Nucleus accumbens (tissue), 56 donors: ENCODE data around the gene FAM110A.

Experiments used
- DNase-seq, 56 donors: peaks; one replicate each; lab custom pipeline; 2025; lab: John Stamatoyannopoulos, UW

FAM110A gene

DNA sequence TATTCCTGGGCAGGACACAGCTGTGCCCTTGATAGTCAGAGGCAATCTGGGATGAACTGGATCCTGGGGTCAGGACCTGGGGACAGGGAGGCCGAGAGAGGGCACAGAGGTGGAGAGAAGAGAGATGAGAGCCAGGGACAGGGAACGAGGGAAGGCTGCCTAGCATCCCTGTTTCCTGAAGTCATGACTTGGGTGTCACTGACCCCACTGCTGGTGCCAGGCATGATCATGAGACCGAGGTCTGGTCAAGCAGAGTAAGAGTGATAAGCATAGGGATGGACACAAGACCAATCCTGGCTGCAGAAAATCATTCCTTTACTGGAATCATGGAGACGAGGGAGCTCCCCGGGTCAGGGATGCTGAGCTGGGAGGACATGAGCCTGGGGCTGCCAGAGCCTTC, 36.1 kb downstream of the FAM110A start:
- DNase-seq, result no peak

DNA sequence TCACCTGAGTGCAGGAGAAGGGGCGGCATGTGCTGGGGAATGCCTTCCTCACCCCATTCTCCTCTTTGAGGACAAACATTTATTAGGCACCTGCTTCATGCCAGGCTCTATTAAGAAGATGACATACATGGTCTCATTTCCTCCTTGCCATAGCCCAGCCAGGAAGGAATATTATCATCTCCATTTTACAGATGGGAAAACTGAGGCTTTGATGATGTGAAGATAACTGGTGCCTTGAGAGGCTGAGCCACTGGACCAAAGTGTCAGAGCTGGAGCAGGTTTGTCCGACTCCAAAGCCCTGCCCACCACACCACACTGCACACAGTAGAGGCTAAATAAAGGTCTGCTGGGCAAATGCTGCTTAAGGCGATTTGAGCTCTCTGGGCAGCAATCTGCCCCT, 37.2 kb downstream of the FAM110A start:
- no peak for DNase-seq

DNA sequence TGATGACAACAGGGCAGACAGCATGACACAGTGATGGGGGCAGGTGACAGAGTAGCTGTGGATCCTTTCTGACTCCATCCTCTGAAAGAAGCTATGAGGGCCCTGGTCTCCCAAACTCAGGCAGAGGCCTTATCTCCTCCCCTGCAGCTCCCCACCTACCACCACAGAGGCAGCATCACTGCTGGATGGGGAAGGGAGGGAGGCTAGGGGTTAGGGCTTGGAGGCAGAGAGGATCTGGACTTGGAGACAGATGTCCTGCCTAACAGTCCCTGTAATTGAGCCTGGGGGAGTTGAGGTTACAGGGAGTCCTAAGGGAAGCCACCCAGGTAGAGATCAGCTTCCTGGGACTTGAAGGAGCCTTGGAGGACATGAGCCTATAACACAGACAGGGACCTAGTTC, 37.9 kb downstream of the FAM110A start:
- no peak for DNase-seq

DNA sequence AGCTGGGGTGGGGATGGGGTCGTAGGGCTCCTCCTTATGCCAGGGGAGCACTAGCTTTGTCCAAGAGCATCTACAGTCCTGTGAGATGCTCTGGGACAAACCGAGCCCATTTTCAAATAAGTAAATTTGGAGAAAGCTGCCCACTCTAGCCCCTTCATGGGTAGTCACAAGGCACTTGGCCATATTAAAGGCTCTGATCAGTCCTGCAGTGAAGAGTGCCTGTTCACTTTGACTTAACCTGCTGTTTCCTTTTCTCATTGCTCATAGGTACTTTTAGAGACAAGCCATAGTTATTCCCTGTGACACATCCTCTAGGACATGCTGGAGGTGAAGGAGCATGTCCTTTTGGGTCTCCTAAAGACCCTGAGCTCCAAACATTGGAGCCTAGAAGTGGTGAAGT, 38.4 kb downstream of the FAM110A start:
- no peak for DNase-seq

DNA sequence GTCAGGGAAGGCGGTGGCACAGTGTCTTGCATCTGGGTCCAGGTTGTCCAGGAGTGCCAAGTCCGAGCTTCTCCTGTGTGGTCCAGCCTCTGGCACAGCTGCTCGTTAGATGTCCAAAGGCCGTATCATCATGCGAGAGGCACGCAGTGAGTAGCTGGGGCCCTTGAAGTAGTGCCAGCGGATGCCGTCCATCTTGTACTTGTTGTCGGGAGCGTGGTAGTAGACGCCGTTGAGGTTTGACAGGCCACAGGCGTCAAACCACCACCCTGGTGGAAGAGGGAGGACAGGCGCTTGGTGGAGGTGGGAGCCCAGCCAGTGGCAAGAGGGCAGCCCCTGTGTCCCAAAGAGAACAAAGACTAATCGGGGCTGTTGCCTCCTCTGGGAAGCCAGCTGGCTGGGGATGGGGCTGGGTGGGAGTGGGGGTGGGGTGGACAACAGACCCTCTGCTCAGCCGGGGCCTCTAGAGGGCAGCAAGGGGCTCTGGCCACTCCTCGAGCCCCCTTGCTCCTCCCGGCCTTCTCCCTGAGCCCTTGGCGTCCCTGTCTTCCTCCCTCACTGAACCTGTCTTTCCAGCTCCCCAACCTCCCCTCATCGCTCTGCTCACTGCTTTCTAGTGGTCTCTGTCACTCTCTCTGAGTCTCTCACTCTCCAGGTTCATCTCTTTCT, 39.5 kb downstream of the FAM110A start:
- no peak for DNase-seq

DNA sequence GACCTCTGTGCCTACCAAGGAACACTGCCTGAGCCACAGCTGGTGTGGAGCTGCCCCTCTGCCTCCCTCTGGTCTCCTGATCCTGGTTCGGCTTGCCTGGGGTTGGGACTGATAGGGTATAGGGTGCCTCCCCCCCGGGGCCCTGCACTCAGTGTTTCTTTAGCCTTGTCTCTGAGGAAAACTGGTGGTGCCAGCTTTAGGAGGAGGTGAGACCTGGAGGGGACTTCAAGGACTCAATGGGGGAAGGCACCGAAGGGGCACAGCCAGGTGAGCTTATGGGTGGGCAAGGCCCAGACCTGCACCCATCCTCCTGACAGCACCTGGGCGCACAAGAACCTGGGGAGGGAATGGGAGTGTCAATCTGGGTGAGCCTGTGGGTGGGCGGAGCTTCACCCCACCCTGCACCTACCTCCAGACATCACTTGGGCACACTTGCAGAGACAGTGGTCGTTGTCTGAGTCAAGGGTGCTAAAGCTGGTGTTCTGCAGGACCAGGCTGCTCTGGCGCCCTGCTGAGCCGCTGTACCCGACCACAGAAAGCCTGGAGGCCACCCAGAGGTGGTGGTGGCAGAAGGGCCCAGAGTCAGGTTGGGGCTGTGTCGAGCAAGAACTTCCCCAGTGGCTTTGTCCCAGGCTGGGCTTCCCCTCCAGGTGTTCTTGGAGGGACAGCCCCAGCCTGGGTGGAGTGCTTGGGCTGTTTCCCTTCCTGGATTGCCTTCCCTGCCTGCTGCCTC, 40.5 kb downstream of the FAM110A start:
- no peak for DNase-seq

DNA sequence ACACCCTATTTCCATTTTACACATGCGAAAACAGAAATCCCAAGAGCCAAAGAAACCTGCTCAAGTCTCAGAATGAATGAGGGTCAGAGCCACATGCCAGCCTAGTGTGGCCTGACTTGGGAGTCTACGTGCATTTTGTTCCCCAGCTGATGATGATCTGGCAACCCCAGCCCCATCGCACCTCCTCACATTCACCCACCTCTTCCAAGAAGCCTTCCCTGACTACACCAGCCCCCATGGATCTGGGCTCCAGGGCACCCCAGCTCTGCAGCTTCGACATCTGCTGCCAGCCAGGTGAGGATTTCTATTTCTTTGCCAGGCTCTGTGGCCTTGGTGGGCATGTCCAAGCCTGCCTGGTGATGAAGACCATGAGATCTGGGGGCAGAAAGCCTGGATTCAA, 41.6 kb downstream of the FAM110A start:
- no peak for DNase-seq

DNA sequence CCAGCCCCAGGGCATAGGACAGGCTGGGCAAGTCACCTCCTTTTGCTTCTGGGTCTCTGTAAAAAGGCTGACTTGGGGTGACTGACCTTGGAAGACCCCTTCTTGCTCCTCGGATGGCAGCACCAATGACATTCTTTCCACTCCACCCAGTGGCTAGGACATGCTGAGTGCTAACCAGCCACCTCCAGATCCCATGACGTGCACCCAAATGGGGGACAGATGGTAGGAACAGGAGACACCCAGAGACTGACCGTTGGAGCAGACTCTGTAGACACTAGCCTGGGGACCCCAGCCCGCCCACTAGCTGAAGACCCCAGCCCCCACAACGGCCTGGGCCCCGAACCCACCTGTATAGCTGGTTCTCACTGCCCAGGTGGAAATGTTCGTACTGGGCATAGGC, 44.3 kb downstream of the FAM110A start:
- DNase-seq, result no peak

DNA sequence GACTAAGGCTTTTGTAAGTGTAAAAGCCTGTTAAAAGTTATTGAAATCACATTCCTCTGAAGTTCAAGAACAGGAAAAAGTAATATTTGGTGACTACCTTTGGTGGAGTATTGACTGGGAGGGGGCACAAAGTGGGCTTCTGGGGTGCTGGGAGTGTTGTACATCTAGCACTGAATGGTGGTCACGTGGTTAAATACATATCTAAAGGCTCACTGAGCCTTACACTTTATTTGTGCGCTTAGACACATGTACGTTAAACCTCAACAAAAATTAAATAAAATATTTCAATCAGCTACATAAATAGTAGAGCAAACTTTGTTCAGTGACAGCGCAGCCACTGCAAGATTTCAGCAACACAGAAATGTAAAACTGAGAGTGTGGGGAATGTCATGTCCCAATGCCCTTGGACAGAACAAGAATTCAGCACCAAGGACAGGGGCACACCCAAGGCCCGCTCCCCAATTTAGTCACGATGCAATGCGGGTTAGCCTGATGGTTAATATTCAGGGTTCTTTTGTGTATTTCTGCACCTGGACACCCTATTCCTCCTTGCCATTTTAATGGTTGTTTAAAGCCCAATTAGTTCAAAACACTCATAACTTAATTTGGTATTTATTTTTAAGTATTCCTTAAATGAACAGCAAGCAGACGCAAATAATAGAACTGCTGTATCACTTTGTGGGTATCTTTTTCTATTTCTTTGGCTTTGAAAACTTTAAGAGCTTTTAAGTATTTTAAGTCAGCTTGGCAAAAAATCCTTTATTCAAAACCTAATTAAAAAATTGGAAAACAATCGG, 45.2 kb downstream of the FAM110A start:
- no peak for DNase-seq

DNA sequence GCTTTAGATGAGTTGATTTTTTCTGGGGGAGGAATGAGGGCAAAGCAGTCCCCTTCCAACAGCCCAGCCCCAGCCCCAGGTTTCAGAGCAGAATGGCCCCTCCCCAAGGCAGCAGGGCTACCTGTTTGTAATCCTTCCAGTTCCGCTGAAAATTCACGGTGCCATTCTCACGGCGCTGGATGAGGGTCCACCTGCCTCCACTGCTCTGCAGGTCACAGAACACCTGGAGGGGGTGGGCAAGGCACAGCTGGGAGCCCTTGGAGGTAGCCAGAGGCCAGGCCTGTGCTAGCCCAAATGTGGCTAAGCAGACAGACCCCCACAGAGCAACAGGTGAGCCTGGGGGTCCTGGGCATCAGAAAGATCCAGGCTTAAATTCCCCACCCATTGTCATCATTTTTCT, 46.1 kb downstream of the FAM110A start:
- no peak for DNase-seq

DNA sequence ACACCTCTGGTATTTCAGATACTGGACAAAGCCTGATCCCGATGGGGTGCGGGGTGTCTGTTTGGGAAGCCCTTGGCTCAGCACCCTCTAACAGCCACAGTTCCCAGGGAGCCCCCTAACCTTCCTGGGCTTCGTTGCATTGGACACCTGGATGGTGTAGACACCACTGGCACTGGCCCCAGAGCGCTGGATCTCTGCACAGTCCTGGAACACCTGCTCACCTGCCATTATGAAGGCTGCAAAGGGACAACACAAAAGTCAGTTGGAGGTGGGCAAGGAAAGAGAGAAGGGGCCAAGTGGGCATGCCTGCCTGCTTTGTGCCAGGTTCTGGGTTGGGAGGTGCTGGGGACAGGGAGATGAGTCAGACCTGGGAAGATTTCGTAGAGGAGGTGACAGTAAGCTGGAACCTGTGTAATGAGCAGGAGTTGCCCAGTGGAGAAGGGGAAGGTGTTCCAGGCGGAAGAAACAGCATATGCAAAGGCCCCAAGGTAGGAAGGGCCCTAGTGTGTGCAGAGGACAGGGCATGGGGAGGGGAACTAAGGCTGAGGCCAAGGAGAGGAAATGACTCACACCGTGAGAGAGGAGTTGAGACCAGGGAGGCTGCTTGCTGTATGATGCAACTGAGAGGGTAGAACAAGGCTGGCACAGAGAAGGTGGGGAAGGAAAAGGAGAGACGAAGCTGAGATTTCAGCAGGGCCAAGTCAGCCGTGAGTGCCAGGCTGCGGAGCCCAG, 47.7 kb downstream of the FAM110A start:
- no peak for DNase-seq

DNA sequence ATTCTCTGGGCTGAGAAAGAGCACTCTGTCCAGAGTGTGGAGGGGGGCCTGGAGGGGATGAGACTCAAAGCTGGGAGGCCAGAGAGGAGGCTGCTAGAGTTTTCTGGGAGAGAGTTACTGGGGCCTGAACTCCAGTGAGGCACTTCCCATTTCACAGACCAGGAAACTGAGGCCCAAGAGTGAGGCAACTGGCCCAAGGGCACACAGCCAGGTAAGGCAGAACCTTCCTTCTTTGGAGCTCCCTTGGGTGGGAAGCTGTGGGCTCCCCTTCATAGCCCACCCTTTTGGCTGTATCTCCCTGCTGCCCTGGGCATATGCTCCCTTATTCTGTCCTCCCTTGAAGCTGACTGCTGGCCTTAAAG, 48.2 kb downstream of the FAM110A start:
- DNase-seq, result no peak

DNA sequence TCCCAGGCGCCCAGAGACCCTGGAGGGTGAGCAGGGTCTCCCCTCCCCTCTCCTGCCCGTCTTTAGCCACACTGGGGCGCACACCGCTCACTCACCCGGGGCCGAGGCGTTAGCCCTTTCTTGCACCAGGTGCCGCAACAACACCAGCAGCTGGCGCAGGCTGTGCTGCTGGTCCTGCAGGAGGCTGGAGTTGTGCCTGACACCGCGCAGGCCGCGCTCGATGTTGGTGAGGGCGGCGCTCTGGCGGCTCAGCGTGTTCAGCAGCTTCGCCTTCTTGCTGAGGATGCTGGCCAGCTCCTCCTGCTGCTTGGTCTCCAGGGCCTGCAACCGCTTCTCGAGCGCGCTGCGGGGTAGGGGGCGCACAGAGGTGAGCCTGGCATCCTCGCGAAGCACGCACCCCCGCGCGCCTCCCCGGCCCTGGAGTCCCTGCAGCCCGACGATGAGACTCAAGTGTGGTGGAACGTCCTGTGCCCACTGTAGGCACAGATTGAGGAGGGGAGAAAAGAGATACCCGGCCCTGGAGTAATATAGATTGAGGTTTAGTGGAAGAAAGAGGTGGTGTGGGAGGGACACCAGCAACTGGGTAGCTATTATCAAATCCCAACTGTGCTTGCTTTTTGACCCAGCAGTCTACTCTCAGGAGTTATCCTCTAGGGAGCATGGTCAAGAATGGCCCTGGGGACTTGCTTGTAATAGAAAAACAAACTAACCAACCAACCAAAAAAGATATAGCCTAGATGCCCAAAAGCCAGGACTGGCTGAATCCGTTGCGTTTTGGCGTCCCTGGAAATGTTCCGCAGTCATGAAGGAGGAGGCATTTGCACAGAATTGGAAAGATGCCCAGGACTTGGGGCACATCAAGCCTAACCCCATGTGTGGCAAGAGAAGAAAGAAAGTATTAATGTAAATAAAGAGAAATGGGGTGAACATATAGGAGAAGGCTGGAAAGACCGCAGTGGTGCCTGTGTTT, 51.8 kb downstream of the FAM110A start:
- DNase-seq, result peak in 21 of 56 donors; percentile 3 to 42 (median 14)

DNA sequence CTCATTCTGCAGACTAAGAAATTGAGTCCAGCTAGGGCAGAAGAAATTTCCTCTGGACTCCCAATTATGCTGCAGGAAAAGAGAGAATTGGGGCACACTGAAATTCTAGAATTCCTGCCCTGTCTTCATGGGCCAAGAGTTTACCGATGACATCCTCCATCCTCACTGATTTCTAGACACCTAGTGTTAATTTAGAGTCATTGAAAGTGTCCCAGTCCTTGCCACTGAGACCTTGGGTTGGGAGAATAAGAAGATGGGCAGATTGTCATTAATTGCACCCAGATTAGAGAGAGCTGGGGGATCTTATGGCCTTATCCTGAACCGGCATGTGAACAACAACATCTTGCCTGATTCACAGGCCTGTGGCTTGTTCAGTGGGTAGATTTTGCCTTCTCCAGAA, 53.6 kb downstream of the FAM110A start:
- DNase-seq, result no peak

DNA sequence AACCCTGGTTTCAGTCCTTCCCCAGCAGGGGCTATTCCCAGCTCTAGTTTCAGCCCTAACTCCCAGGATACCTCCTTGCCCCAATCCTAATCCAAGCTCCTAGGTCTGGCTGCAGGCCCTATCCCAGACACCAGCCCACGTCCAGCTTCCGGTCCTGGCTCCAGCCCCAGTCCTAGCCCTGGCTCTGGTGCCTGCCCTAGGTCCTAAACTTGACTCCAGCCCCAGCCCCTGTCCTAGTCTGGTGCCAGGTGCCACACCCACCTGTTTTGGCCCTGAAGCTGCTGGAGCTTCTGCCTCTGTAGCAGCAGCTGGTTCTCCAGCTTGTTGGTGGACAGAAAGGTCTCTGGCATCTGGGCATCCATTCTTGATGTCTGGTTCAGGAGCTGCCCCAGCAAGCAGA, 54.5 kb downstream of the FAM110A start:
- no peak for DNase-seq

DNA sequence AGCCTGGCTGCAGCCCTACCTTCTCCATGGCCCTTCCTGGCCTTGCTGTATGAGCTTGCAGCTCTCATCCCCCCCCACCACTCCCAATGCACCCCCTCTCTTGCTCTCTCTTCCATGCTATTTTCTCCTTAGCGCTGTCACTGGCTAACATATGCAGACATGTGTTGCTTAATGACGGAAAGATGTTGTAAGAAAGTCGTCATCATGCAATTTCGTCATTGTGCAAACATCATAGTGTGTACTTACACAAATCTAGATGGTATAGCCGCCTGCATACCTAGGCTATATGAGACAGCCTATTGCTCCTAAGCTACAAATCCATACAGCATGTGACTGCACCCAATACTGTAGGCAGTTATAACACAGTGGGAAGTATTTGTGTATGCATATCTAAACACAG, 55.6 kb downstream of the FAM110A start:
- no peak for DNase-seq

DNA sequence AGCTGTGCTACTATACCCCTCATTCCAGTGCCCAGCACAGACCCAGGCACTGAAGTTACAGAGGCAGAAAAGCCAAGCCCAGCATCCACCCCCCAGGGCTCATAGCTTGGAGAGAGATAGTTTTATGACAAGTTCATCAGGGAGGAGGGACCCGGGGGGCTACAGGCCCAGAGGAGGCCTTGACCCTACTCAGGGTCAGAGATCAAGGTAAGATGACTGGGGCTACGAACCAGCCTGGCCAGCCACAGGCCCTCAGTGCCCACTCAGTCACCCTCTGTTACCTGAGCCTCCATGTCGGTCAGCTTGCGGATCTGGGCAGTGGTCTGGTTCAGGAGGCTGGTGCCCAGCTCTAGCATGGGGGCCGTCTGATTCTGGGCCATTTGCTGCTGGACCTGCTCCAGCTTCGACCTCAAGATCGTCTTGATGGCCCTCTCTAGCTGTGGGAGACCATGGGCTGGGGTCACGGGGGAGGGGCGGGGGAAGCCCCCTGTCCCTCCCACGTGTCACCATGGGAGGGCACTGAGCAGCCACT, 56.5 kb downstream of the FAM110A start:
- no peak for DNase-seq

DNA sequence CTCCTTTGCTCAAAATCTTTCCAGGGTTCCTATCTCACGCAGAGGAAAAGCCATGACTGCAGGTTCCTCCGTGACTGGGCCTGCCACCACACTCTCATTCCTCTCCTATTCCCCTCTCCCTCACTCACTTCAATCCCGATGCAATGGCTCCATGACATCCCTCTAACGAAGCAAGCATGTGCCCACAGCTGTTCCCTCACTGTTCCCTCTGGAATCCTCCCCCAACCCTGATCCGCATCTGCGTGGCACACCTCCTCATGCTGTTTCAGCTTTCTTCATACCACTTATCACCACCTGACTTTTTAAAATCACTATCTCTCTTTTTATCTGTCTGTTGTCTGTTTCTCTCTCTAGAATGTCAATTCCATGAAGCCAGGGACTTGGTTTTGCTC, 57.1 kb downstream of the FAM110A start:
- DNase-seq, result peak in 15 of 56 donors; percentile 5 to 34 (median 17)

DNA sequence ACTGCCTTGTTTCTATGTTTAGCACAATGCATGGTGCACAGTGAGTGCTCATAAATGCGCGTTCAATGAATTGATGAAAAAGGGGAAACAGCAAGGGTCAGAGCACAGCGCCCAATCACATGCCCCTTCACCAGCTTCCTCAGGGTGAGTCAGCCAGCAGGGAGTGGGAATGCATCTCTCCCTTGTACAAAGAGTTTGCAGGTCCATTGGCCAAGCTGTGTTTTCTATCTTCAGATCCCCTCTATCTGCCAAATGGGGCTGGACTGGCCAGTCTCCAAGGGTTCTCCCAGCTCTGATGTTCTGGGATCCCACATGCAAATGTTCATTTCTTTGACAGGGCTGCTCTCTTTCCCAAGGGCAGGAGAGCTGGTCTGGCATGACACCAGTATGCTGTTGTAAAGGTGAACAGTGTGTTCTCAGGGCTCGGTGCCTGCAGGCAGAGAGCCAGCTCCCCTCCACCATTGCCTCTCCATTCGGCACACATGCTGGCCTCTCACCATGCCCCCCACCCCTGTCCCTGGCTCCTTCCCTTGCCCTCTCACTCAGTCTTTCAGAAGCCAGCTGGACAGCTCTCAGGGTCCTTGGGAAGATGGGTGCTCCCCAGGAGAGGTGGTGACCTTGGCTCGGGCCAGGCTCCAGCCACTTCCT, 57.7 kb downstream of the FAM110A start:
- peak in 42 of 56 donors; percentile 7 to 75 (median 32) for DNase-seq
